PC-3 (cell line): ENCODE measurements around the gene UACA. TPM values are rescaled to one million over a fixed set of nuclear protein-coding genes. Genes with fewer than 3 reads are reported as not detected.

ENCODE experiments used
- ATAC-seq: fragments of 200-7000 bp; cut with Tn5 transposase; 2 replicates; pipeline ENCODE4 v1.9.1; 2020; ENCODE audit warnings: mild to moderate bottlenecking, moderate library complexity
- BruUV-seq: library from RNA; stranded (reverse); fragments of 400-500 nt; replicated peaks from 2 replicates; lab custom pipeline; 2021; lab: Mats Ljungman, UMichigan
- CTCF ChIA-PET: fragments of 300-600 bp; sonication (Branson Sonifier 250); formaldehyde crosslinking; loops from one replicate; lab custom pipeline; 2022; ENCODE audit warnings: antibody characterized with exemption; lab: Charles Lee
- POLR2A ChIA-PET: fragments of 300-600 bp; sonication (Branson Sonifier 250); formaldehyde crosslinking; loops from one replicate; lab custom pipeline; 2022; ENCODE audit warnings: antibody characterized with exemption; ENCODE audit not compliant: unreplicated experiment; lab: Charles Lee
- DNase-seq: peaks from one replicate; pipeline ENCODE4 v3.0.0-alpha.2; 2015
- H2AFZ ChIP-seq: fragments of 300-600 bp; sonication (generic); 2 replicates; pipeline ENCODE4 v1.6.0; 2016; ENCODE audit warnings: antibody characterized with exemption, low read length
- H3F3A ChIP-seq: fragments of 300-600 bp; sonication (generic); one replicate; pipeline ENCODE4 v1.6.0; 2017; ENCODE audit warnings: antibody characterized with exemption, low read length, control low read depth, mild to moderate bottlenecking; ENCODE audit not compliant: unreplicated experiment
- H3K27ac ChIP-seq: fragments of 300-600 bp; sonication (generic); 2 replicates; pipeline ENCODE4 v1.5.1; 2016; ENCODE audit warnings: mild to moderate bottlenecking, low read length
- H3K27me3 ChIP-seq: fragments of 300-600 bp; sonication (generic); 2 replicates; pipeline ENCODE4 v1.6.1; 2016; ENCODE audit warnings: low read length, mixed read lengths
- H3K36me3 ChIP-seq: fragments of 300-600 bp; sonication (generic); 2 replicates; pipeline ENCODE4 v1.6.1; 2016; ENCODE audit warnings: low read depth, mixed run types, low read length, mixed read lengths
- H3K4me1 ChIP-seq: fragments of 300-600 bp; sonication (generic); 2 replicates; pipeline ENCODE4 v1.5.1; 2016; ENCODE audit warnings: low read length; ENCODE audit not compliant: insufficient read depth
- H3K4me2 ChIP-seq: fragments of 300-600 bp; sonication (generic); 2 replicates; pipeline ENCODE4 v1.6.0; 2016; ENCODE audit warnings: low read length
- H3K4me3 ChIP-seq: fragments of 300-600 bp; sonication (generic); 2 replicates; pipeline ENCODE4 v1.5.1; 2016; ENCODE audit warnings: mild to moderate bottlenecking, low read length, mixed read lengths
- H3K79me2 ChIP-seq: fragments of 300-600 bp; sonication (generic); 2 replicates; pipeline ENCODE4 v1.6.1; 2017; ENCODE audit warnings: low read length, mixed read lengths
- H3K9ac ChIP-seq: fragments of 300-600 bp; sonication (generic); 2 replicates; pipeline ENCODE4 v1.6.0; 2016; ENCODE audit warnings: mild to moderate bottlenecking, low read length
- H3K9me2 ChIP-seq: fragments of 300-600 bp; sonication (generic); replicated peaks from 2 replicates; pipeline ENCODE4 v1.6.1; 2016; ENCODE audit warnings: mixed run types, low read length, mixed read lengths
- H3K9me3 ChIP-seq: fragments of 300-600 bp; sonication (generic); 2 replicates; pipeline ENCODE4 v1.6.1; 2016; ENCODE audit warnings: low read length, mixed read lengths
- H4K20me1 ChIP-seq: fragments of 300-600 bp; sonication (generic); 2 replicates; pipeline ENCODE4 v1.6.1; 2016; ENCODE audit warnings: low read length, mixed read lengths
- CTCF ChIP-seq: fragments of 300-600 bp; sonication (generic); conservative IDR thresholded peaks from 2 replicates; pipeline ENCODE4 v1.5.1; 2017; ENCODE audit warnings: antibody characterized with exemption, low read depth, mild to moderate bottlenecking, low read length
- EZH2 ChIP-seq: fragments of 300-600 bp; sonication (generic); IDR thresholded peaks from one replicate; pipeline ENCODE4 v1.6.1; 2017; ENCODE audit warnings: antibody characterized with exemption, mild to moderate bottlenecking, low read length; ENCODE audit not compliant: unreplicated experiment
- EZH2phosphoT487 ChIP-seq: fragments of 300-600 bp; sonication (generic); IDR thresholded peaks from 2 replicates; pipeline ENCODE4 v1.6.1; 2018; ENCODE audit warnings: mild to moderate bottlenecking, antibody characterized with exemption, low read length, borderline replicate concordance
- intact Hi-C: fragments of 100-400 bp; cut with micrococcal nuclease; formaldehyde crosslinking; loops from 2 replicates; pipeline ENCODE4 v1.9.0; 2023
- total RNA-seq: library from RNA; depleted of rRNA; stranded (reverse); fragments of >200 nt; gene quantifications from 2 replicates; pipeline ENCODE4 v1.2.3, GENCODE V29; 2014

UACA gene
- total RNA-seq, 1 experiment from 2014 or later, result 21.7 TPM

GRCh38 chr15:70608144-70608543 lies 155.2 kb downstream of the UACA start:
- TF ChIP-seq CTCF (no peak), EZH2 (no peak), EZH2phosphoT487 (no peak)
- Histone ChIP-seq H4K20me1 (no peaks in the 10 kb centered on the region), H3K27ac (no peak overlapping the region), H3K79me2 (no peaks in the 10 kb centered on the region), H3K4me1 (peaks cover 12% of the 10 kb centered on the region), H3K9ac (no peak overlapping the region), H3K4me2 (no peak overlapping the region), H3F3A (no peaks in the 10 kb centered on the region), H3K36me3 (no peaks in the 10 kb centered on the region), H2AFZ (no peak overlapping the region), H3K9me3 (no peaks in the 10 kb centered on the region), H3K9me2 (no peaks in the 10 kb centered on the region), H3K4me3 (no peak overlapping the region), H3K27me3 (no peaks in the 10 kb centered on the region)
- ChIA-PET POLR2A (no interaction called here), CTCF (no interaction called here)
- BruUV-seq, result no TSS peak
- DNase-seq (no peak), ATAC-seq (no peak)
- intact Hi-C loops, result no loop called here

GRCh38 chr15:70605606-70606410 lies 157.6 kb downstream of the UACA start:
- ATAC-seq (peak; percentile 33; the same call in 1 of the 2 replicates), DNase-seq (peak; percentile 32)
- H3K9me2 ChIP-seq, result no peaks in the 10 kb centered on the region
- BruUV-seq, result no TSS peak
- no peaks in the 10 kb centered on the region for H3K36me3 ChIP-seq
- intact Hi-C loops, result no loop called here
- H3K27me3 ChIP-seq, result no peaks in the 10 kb centered on the region
- H4K20me1 ChIP-seq, result no peaks in the 10 kb centered on the region
- CTCF ChIA-PET, result no interaction called here
- H3K4me3 ChIP-seq, result no peak overlapping the region
- 0 out of 2 replicates have a peak overlapping the region, but pooled peaks have one; percentile 5 for H3K4me2 ChIP-seq
- no peaks in the 10 kb centered on the region for H3K79me2 ChIP-seq
- H2AFZ ChIP-seq, result no peak overlapping the region
- H3K9me3 ChIP-seq, result no peaks in the 10 kb centered on the region
- H3K4me1 ChIP-seq, result peaks cover 12% of the 10 kb centered on the region
- H3F3A ChIP-seq, result no peaks in the 10 kb centered on the region
- H3K27ac ChIP-seq, result no peak overlapping the region
- H3K9ac ChIP-seq, result no peak overlapping the region
- POLR2A ChIA-PET, result no interaction called here
- TF ChIP-seq CTCF, result no peak
- TF ChIP-seq EZH2phosphoT487, result no peak
- no peak for TF ChIP-seq EZH2

GRCh38 chr15:70604666-70605315 lies 158.6 kb downstream of the UACA start:
- Histone ChIP-seq H3K9ac (no peak overlapping the region), H3K4me1 (peaks cover 12% of the 10 kb centered on the region), H3K9me2 (no peaks in the 10 kb centered on the region), H3K9me3 (no peaks in the 10 kb centered on the region), H3K27me3 (no peaks in the 10 kb centered on the region), H2AFZ (no peak overlapping the region), H3K36me3 (no peaks in the 10 kb centered on the region), H3K4me2 (no peak overlapping the region), H4K20me1 (no peaks in the 10 kb centered on the region), H3K27ac (no peak overlapping the region), H3K79me2 (no peaks in the 10 kb centered on the region), H3K4me3 (no peak overlapping the region), H3F3A (no peaks in the 10 kb centered on the region)
- ChIA-PET CTCF (no interaction called here), POLR2A (no interaction called here)
- BruUV-seq, result no TSS peak
- TF ChIP-seq CTCF, result peak; percentile 30; the same call in 1 of the 2 replicates
- TF ChIP-seq EZH2phosphoT487, result no peak
- DNase-seq, result peak; percentile 53
- ATAC-seq, result peak; percentile 67
- intact Hi-C loops, result no loop called here
